ENCODE data around the gene MPND. TPM values are rescaled to one million over a fixed set of nuclear protein-coding genes. Genes with fewer than 3 reads are reported as not detected.

The MPND gene
- total and polyA plus RNA-seq, 2 of the 13 experiments (the other 11 are each of a cell fraction or from before 2014, with no cell fraction given): 10.8 to 15.8 TPM

DNA sequence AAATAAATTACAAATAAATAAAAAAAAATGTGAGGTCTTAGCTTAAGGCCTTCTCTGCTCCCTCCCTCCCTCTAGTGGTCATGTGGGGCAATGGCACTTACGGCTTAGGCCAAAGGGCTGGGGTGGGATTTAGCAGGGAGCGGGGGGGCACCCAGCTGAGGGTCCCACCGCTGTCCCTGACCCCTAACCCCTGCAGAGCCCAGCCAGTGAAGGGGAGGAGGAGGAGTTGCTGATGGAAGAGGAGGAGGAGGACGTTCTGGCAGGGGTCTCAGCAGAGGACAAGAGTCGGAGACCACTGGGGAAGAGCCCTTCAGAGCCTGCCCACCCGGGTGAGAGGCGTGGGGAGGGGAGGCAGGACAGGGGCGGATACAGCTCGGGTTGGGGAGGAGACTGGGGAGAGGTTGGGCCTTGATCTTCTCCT, 9.3 kb downstream of the MPND start:
- Histone ChIP-seq H3K9ac (ENCODE audit: insufficient read depth, low read depth, low read length) (no peak overlapping the region), H3K79me2 (ENCODE audit: insufficient read depth, low read length) (no peaks in the 10 kb centered on the region), H3K27ac (ENCODE audit: extremely low read length, insufficient read depth, low read length) (no peak overlapping the region), H3K36me3 (replicated peaks in 1 of 2; ENCODE audit: control insufficient read depth in 1 of 2, insufficient read depth in 2 of 2, low read length in 2 of 2) (peaks cover 0 to 7% of the 10 kb centered on the region in 2 experiments; a peak in 1 of 5 replicates), H3K4me1 (ENCODE audit: insufficient read depth, low read length) (no peaks in the 10 kb centered on the region), H3K4me2 (ENCODE audit: low read depth, low read length) (no peak overlapping the region), H3K27me3 (ENCODE audit: control insufficient read depth in 1 of 2, insufficient read depth in 2 of 2, low read length in 2 of 2) (no peaks in the 10 kb centered on the region), H4K20me1 (ENCODE audit: insufficient read depth, low read length) (no peaks in the 10 kb centered on the region), H3K9me3 (ENCODE audit: low read length) (no peaks in the 10 kb centered on the region), H3K4me3 (replicated peaks in 1 of 3; ENCODE audit: insufficient read depth in 1 of 3, low read depth in 2 of 3, low read length in 3 of 3) (no peak overlapping the region), H2AFZ (ENCODE audit: low read length) (no peak overlapping the region)
- ATAC-seq: peak; percentile 22; the same call in 2 of the 3 replicates
- CTCF ChIA-PET (ENCODE audit: low intra/inter-chr PET ratio, low total read pairs): interaction anchor here (0.6 to 3.1 kb wide), 3 partner anchors 83 to 120 kb away, joined by 3 to 41 read pairs (median 3); no protein-coding TSS in a partner anchor
- DNase-seq (ENCODE audit: low spot score): peak; percentile 47
- no TSS peak for BruUV-seq (replicated peaks)
- POLR2A ChIA-PET: interaction anchor here (1.0 to 1.9 kb wide), 7 partner anchors 10 to 118 kb away, joined by 3 to 22 read pairs (median 5); partner anchors contain the start of genes MPND and SHD
- intact Hi-C loops (cut with micrococcal nuclease; ENCODE audit: unreplicated experiment): loop anchor here (1.0 kb wide), 1 partner anchor 85 kb away; no protein-coding TSS in a partner anchor
- peak; percentile 42 for FAIRE-seq
- WGBS (ENCODE audit: low lambda C conversion rate): 59% methylated on average over 9 of the region's 9 CpGs
- in situ Hi-C loops (cut with HindIII; ENCODE audit: extremely low pct_ligation_motif_present, low pct_unique_long_range_greater_than_20kb): loop anchor here (5.0 kb wide), 1 partner anchor 85 kb away; no protein-coding TSS in a partner anchor
- TF ChIP-seq SMYD3 (CRISPR knock-in tag; IDR thresholded peaks at IDR 0.05): no peak
- TF ChIP-seq NFKBIZ (CRISPR knock-in tag; IDR thresholded peaks at IDR 0.05): no peak
- TF ChIP-seq, protein P1, sequence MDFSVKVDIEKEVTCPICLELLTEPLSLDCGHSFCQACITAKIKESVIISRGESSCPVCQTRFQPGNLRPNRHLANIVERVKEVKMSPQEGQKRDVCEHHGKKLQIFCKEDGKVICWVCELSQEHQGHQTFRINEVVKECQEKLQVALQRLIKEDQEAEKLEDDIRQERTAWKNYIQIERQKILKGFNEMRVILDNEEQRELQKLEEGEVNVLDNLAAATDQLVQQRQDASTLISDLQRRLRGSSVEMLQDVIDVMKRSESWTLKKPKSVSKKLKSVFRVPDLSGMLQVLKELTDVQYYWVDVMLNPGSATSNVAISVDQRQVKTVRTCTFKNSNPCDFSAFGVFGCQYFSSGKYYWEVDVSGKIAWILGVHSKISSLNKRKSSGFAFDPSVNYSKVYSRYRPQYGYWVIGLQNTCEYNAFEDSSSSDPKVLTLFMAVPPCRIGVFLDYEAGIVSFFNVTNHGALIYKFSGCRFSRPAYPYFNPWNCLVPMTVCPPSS (IDR thresholded peaks at IDR 0.05): no peak
- TF ChIP-seq CCDC6 (CRISPR knock-in tag; IDR thresholded peaks at IDR 0.05): no peak
- TF ChIP-seq TOE1 (CRISPR knock-in tag; IDR thresholded peaks at IDR 0.05): no peak
- TF ChIP-seq NKX3-1 (CRISPR knock-in tag; IDR thresholded peaks at IDR 0.05): no peak
- TF ChIP-seq, protein P2, sequence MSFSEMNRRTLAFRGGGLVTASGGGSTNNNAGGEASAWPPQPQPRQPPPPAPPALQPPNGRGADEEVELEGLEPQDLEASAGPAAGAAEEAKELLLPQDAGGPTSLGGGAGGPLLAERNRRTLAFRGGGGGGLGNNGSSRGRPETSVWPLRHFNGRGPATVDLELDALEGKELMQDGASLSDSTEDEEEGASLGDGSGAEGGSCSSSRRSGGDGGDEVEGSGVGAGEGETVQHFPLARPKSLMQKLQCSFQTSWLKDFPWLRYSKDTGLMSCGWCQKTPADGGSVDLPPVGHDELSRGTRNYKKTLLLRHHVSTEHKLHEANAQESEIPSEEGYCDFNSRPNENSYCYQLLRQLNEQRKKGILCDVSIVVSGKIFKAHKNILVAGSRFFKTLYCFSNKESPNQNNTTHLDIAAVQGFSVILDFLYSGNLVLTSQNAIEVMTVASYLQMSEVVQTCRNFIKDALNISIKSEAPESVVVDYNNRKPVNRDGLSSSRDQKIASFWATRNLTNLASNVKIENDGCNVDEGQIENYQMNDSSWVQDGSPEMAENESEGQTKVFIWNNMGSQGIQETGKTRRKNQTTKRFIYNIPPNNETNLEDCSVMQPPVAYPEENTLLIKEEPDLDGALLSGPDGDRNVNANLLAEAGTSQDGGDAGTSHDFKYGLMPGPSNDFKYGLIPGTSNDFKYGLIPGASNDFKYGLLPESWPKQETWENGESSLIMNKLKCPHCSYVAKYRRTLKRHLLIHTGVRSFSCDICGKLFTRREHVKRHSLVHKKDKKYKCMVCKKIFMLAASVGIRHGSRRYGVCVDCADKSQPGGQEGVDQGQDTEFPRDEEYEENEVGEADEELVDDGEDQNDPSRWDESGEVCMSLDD (CRISPR knock-in tag; IDR thresholded peaks at IDR 0.05; ENCODE audit: borderline replicate concordance): no peak
- TF ChIP-seq, protein P3, sequence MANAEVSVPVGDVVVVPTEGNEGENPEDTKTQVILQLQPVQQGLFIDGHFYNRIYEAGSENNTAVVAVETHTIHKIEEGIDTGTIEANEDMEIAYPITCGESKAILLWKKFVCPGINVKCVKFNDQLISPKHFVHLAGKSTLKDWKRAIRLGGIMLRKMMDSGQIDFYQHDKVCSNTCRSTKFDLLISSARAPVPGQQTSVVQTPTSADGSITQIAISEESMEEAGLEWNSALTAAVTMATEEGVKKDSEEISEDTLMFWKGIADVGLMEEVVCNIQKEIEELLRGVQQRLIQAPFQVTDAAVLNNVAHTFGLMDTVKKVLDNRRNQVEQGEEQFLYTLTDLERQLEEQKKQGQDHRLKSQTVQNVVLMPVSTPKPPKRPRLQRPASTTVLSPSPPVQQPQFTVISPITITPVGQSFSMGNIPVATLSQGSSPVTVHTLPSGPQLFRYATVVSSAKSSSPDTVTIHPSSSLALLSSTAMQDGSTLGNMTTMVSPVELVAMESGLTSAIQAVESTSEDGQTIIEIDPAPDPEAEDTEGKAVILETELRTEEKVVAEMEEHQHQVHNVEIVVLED (CRISPR knock-in tag; IDR thresholded peaks at IDR 0.05; ENCODE audit: borderline replicate concordance): no peak
- TF ChIP-seq IKZF1 (IDR thresholded peaks at IDR 0.05): no peak
- TF ChIP-seq, protein P4, sequence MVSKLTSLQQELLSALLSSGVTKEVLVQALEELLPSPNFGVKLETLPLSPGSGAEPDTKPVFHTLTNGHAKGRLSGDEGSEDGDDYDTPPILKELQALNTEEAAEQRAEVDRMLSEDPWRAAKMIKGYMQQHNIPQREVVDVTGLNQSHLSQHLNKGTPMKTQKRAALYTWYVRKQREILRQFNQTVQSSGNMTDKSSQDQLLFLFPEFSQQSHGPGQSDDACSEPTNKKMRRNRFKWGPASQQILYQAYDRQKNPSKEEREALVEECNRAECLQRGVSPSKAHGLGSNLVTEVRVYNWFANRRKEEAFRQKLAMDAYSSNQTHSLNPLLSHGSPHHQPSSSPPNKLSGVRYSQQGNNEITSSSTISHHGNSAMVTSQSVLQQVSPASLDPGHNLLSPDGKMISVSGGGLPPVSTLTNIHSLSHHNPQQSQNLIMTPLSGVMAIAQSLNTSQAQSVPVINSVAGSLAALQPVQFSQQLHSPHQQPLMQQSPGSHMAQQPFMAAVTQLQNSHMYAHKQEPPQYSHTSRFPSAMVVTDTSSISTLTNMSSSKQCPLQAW (CRISPR knock-in tag; IDR thresholded peaks at IDR 0.05): no peak
- TF ChIP-seq, protein P5, sequence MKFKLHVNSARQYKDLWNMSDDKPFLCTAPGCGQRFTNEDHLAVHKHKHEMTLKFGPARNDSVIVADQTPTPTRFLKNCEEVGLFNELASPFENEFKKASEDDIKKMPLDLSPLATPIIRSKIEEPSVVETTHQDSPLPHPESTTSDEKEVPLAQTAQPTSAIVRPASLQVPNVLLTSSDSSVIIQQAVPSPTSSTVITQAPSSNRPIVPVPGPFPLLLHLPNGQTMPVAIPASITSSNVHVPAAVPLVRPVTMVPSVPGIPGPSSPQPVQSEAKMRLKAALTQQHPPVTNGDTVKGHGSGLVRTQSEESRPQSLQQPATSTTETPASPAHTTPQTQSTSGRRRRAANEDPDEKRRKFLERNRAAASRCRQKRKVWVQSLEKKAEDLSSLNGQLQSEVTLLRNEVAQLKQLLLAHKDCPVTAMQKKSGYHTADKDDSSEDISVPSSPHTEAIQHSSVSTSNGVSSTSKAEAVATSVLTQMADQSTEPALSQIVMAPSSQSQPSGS (CRISPR knock-in tag; IDR thresholded peaks at IDR 0.05): no peak
- TF ChIP-seq YEATS4 (CRISPR knock-in tag; IDR thresholded peaks at IDR 0.05; ENCODE audit: borderline replicate concordance): no peak
- no peak for TF ChIP-seq DNMT3B (CRISPR knock-in tag; conservative IDR thresholded peaks at IDR 0.05)
- TF ChIP-seq CREM (IDR thresholded peaks at IDR 0.05): no peak
- TF ChIP-seq CREM (CRISPR knock-in tag; IDR thresholded peaks at IDR 0.05): no peak
- TF ChIP-seq RFXANK (CRISPR knock-in tag; IDR thresholded peaks at IDR 0.05): no peak
- TF ChIP-seq HDAC2 (CRISPR knock-in tag; IDR thresholded peaks at IDR 0.05): no peak
- no peak for TF ChIP-seq CBX5 (CRISPR knock-in tag; IDR thresholded peaks at IDR 0.05; ENCODE audit: borderline replicate concordance)

Measured in HepG2 (cell line).